Breast epithelium (tissue), 3 donors: ENCODE data around the gene SLC41A3.

Experiments used
- POLR2A ChIP-seq: fragments of 450-650 bp; IDR thresholded peaks from one replicate; pipeline ENCODE4 v1.6.1; 2016; ENCODE audit warnings: antibody characterized with exemption, mild to moderate bottlenecking, moderate library complexity
- POLR2AphosphoS5 ChIP-seq, 3 donors: sonication (generic); formaldehyde crosslinking; IDR thresholded peaks; one replicate each; pipeline ENCODE4 v1.6.1; 2017; ENCODE audit warnings: antibody characterized with exemption in 3 of 3
- TF ChIP-seq, protein P1 (sequence below), 3 donors: fragments of 450-650 bp; IDR thresholded peaks; one replicate each; pipeline ENCODE4 v1.5.1; 2016 to 2017; ENCODE audit warnings: antibody characterized with exemption in 3 of 3, mild to moderate bottlenecking in 3 of 3, moderate library complexity in 3 of 3

DNA sequence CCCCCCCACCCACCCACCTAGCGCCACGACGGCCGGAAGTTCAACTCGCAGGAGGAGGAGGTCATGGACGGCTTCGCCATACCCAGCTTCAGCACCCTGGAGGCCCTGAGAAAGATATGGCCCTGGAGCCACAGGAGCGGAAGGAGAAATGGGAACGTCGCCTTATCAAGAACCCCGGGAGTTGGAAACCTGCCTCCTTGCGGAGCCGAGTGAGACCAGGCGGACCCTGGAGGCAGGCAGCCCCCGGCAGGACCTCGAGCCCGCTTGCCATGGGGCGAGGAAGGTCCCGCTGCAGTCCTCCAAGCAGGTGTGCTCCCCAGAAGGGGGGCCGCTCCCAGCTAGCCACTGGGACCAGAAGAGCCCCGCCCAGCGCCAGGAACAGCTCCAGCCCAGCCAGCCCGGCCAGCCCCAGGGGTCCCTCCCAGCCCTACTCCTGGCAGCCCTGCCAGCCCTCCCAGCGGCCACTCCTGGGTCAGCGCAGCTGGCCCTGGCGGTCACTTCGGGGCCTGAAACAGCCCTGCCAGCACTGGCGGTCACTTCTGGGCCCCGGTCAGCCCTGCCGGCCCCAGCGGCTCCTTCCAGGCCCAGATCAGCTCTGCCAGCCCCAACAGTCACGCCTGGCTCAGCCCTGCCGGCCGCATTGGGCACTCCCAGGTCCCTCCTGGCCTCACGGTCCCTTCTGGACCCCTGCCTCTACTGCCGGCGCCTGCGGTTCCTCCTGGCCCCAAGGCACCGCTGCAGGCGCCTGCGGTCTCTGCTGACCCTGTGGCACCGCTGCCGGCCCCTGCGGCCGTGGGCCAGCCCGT is 125.2 kb downstream of the SLC41A3 start:
- TF ChIP-seq, protein P1, sequence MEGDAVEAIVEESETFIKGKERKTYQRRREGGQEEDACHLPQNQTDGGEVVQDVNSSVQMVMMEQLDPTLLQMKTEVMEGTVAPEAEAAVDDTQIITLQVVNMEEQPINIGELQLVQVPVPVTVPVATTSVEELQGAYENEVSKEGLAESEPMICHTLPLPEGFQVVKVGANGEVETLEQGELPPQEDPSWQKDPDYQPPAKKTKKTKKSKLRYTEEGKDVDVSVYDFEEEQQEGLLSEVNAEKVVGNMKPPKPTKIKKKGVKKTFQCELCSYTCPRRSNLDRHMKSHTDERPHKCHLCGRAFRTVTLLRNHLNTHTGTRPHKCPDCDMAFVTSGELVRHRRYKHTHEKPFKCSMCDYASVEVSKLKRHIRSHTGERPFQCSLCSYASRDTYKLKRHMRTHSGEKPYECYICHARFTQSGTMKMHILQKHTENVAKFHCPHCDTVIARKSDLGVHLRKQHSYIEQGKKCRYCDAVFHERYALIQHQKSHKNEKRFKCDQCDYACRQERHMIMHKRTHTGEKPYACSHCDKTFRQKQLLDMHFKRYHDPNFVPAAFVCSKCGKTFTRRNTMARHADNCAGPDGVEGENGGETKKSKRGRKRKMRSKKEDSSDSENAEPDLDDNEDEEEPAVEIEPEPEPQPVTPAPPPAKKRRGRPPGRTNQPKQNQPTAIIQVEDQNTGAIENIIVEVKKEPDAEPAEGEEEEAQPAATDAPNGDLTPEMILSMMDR (IDR thresholded peaks at IDR 0.05) = no peak
- no peak for TF ChIP-seq POLR2AphosphoS5 (IDR thresholded peaks at IDR 0.05)
- TF ChIP-seq POLR2A = no peak
